ENCODE data around the gene PTPRN2.

The PTPRN2 gene

GRCh38 chr7:157969995-157970394 is 617.6 kb downstream of the PTPRN2 start:
- no peak overlapping the region for H3K4me3 ChIP-seq (ENCODE audit: low read depth, low read length)
- no peak for DNase-seq (ENCODE audit: low read depth)
- no peak for TF ChIP-seq MAX (IDR thresholded peaks at IDR 0.05; ENCODE audit: low read depth, low read length)
- no peak for TF ChIP-seq CTCF (IDR thresholded peaks at IDR 0.05; ENCODE audit: low read depth, low read length)
- TF ChIP-seq POLR2A (IDR thresholded peaks at IDR 0.05; ENCODE audit: extremely low read depth, insufficient read length) = no peak
- no peak for TF ChIP-seq MYC (IDR thresholded peaks at IDR 0.05; ENCODE audit: low read depth, low read length)

GRCh38 chr7:157966490-157966889 is 621.1 kb downstream of the PTPRN2 start:
- H3K4me3 ChIP-seq (ENCODE audit: low read depth, low read length) = no peak overlapping the region
- TF ChIP-seq MAX (IDR thresholded peaks at IDR 0.05; ENCODE audit: low read depth, low read length) (no peak), CTCF (IDR thresholded peaks at IDR 0.05; ENCODE audit: low read depth, low read length) (no peak), POLR2A (IDR thresholded peaks at IDR 0.05; ENCODE audit: extremely low read depth, insufficient read length) (no peak), MYC (IDR thresholded peaks at IDR 0.05; ENCODE audit: low read depth, low read length) (no peak)
- DNase-seq (ENCODE audit: low read depth) = no peak

GRCh38 chr7:157964521-157964920 is 623.1 kb downstream of the PTPRN2 start:
- DNase-seq (ENCODE audit: low read depth) = no peak
- H3K4me3 ChIP-seq (ENCODE audit: low read depth, low read length) = no peak overlapping the region
- no peak for TF ChIP-seq MYC (IDR thresholded peaks at IDR 0.05; ENCODE audit: low read depth, low read length)

GRCh38 chr7:157964016-157964415 is 623.6 kb downstream of the PTPRN2 start:
- TF ChIP-seq CTCF (IDR thresholded peaks at IDR 0.05; ENCODE audit: low read depth, low read length) (no peak), MAX (IDR thresholded peaks at IDR 0.05; ENCODE audit: low read depth, low read length) (no peak), MYC (IDR thresholded peaks at IDR 0.05; ENCODE audit: low read depth, low read length) (no peak), POLR2A (IDR thresholded peaks at IDR 0.05; ENCODE audit: extremely low read depth, insufficient read length) (no peak)
- no peak for DNase-seq (ENCODE audit: low read depth)
- no peak overlapping the region for H3K4me3 ChIP-seq (ENCODE audit: low read depth, low read length)

- no peak for TF ChIP-seq POLR2A (IDR thresholded peaks at IDR 0.05; ENCODE audit: extremely low read depth, insufficient read length)
- no peak for TF ChIP-seq CTCF (IDR thresholded peaks at IDR 0.05; ENCODE audit: low read depth, low read length)
- TF ChIP-seq MYC (IDR thresholded peaks at IDR 0.05; ENCODE audit: low read depth, low read length) = no peak
- no peak for TF ChIP-seq MAX (IDR thresholded peaks at IDR 0.05; ENCODE audit: low read depth, low read length)
- no peak overlapping the region for H3K4me3 ChIP-seq (ENCODE audit: low read depth, low read length)
- DNase-seq (ENCODE audit: low read depth) = no peak
These were observed 624.1 kb downstream of the PTPRN2 start for GRCh38 chr7:157963526-157963925.

GRCh38 chr7:157962458-157963306 is 624.9 kb downstream of the PTPRN2 start:
- DNase-seq (ENCODE audit: low read depth) = no peak
- H3K4me3 ChIP-seq (ENCODE audit: low read depth, low read length) = no peak overlapping the region
- TF ChIP-seq MAX (IDR thresholded peaks at IDR 0.05; ENCODE audit: low read depth, low read length) (no peak), MYC (IDR thresholded peaks at IDR 0.05; ENCODE audit: low read depth, low read length) (no peak), CTCF (IDR thresholded peaks at IDR 0.05; ENCODE audit: low read depth, low read length) (no peak), POLR2A (IDR thresholded peaks at IDR 0.05; ENCODE audit: extremely low read depth, insufficient read length) (no peak)
